ENCODE measurements around the gene ZNF614. TPM values are rescaled to one million over a fixed set of nuclear protein-coding genes. Genes with fewer than 3 reads are reported as not detected.

ZNF614 gene
- total and polyA plus RNA-seq, 9 of the 15 experiments (the other 6 are each of a cell fraction or from before 2014, with no cell fraction given) = 4.9 to 16.3 (median 11.4) TPM

DNA sequence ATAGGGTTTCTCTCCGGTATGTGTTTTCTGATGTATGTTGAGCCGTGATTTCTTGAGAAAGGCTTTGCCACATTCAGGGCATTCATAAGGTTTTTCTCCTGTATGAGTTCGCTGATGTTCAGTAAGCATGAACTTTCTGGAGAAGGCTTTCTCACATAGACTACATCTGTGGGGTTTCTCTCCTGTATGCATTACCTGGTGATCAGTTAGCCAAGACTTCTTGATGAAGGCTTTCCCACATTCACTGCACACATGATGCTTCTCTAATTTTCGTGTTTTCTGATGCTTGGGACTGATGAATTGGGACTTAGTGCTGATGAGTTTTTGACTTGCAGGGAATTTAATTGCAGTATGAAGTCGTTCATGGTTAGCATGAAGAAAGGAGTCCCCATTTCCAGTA lies 62.6 kb downstream of the ZNF614 start:
- Histone ChIP-seq H3K27ac (ENCODE audit: extremely low read depth, low read depth, low read length) (no peak overlapping the region), H3K9me1 (ENCODE audit: control insufficient read depth, insufficient read depth, low read length) (no peaks in the 10 kb centered on the region), H3K4me2 (ENCODE audit: insufficient read depth, low read length) (no peak overlapping the region), H3K4me3 (no peak overlapping the region), H3K9me3 (replicated peaks; ENCODE audit: control insufficient read depth, insufficient read depth, low read depth, low read length) (peaks cover 11% of the 10 kb centered on the region), H4K20me1 (replicated peaks; ENCODE audit: control insufficient read depth, insufficient read depth, low read length) (no peaks in the 10 kb centered on the region), H3K27me3 (ENCODE audit: control insufficient read depth in 2 of 2, insufficient read depth in 2 of 2, low read length in 2 of 2) (no peaks in the 10 kb centered on the region), H3K79me2 (ENCODE audit: control insufficient read depth, insufficient read depth, low read length) (no peaks in the 10 kb centered on the region), H3K9ac (ENCODE audit: insufficient read depth in 1 of 2, low read depth in 2 of 2, low read length in 2 of 2) (no peak overlapping the region), H3K36me3 (ENCODE audit: control insufficient read depth, insufficient read depth, low read length) (0 out of 3 replicates have a peak, but pooled peaks cover 7% of the 10 kb centered on the region), H2AFZ (ENCODE audit: low read depth, low read length) (no peak overlapping the region), H3K4me1 (replicated peaks in 1 of 2; ENCODE audit: control insufficient read depth in 2 of 2, insufficient read depth in 2 of 2, low read length in 2 of 2) (peaks cover 0 to 7% of the 10 kb centered on the region in 2 experiments; a peak in 1 of 5 replicates)
- DNase-seq (ENCODE audit: extremely low read depth in 1 of 4, low spot score in 3 of 4) = no peak
- intact Hi-C loops (cut with micrococcal nuclease) = no loop called here
- no peak for FAIRE-seq
- WGBS (ENCODE audit: insufficient coverage, low coverage, missing lambda C conversion rate) = 9% methylated on average over 5 of the region's 5 CpGs
- in situ Hi-C loops (cut with MboI) = no loop called here
- no peak for ATAC-seq
- no peak for TF ChIP-seq POLR2AphosphoS2 (IDR thresholded peaks at IDR 0.05; ENCODE audit: low read length)
- no peak for TF ChIP-seq SUPT5H (IDR thresholded peaks at IDR 0.05)
- peak; percentile 90 for TF ChIP-seq ZNF75A (CRISPR knock-in tag; IDR thresholded peaks at IDR 0.05)
- TF ChIP-seq ZNF24 (IDR thresholded peaks at IDR 0.05) = no peak
- ChIA-PET POLR2A (no interaction called here), CTCF (ENCODE audit: low intra/inter-chr PET ratio) (no interaction called here)
- BruUV-seq (replicated peaks) = no TSS peak

Other genes with a start within 250 kb of the ZNF614 start
Only the 7 nearest of the 12 such genes appear.
- 7.4 and 9.9 TPM in 2 replicates for gene ZNF649, start 123.4 kb downstream of the ZNF614 start, total RNA-seq (2014; rRNA removed)
- 13.6 and 14.9 TPM in 2 replicates for gene ZNF649, start 123.4 kb downstream of the ZNF614 start, total RNA-seq (2014; rRNA removed; fragmentation: Illumina TruSeq; extraction: Trizol)
- 10.2 and 10.6 TPM in 2 replicates for gene ZNF649, start 123.4 kb downstream of the ZNF614 start, total RNA-seq (2015; rRNA removed; fragmentation: Illumina TruSeq; extraction: Trizol)
- gene ZNF649, start 123.4 kb downstream of the ZNF614 start, total RNA-seq (2021) = 8.3 and 9.0 TPM in 2 replicates
- 6.8 and 8.4 TPM in 2 replicates for gene ZNF649, start 123.4 kb downstream of the ZNF614 start, polyA plus RNA-seq (2011; rRNA removed)
- gene ZNF649, start 123.4 kb downstream of the ZNF614 start, polyA plus RNA-seq (2014; fragmentation: Illumina TruSeq; extraction: Trizol) = 5.9 and 6.7 TPM in 2 replicates
- 1 to 10 TPM; 1.4 to 2.7 TPM for gene ZNF649, start 123.4 kb downstream of the ZNF614 start, polyA plus RNA-seq (2014; fragmentation: Nextera tagmentation; extraction: Ambion mirVana)
- 5.0 and 7.3 TPM in 2 replicates for gene ZNF649, start 123.4 kb downstream of the ZNF614 start, polyA plus RNA-seq (2014; rRNA removed)
- gene ZNF613, start 100.9 kb downstream of the ZNF614 start, total RNA-seq (2014; rRNA removed) = 2.4 and 2.8 TPM in 2 replicates
- 4.4 and 5.3 TPM in 2 replicates for gene ZNF613, start 100.9 kb downstream of the ZNF614 start, total RNA-seq (2014; rRNA removed; fragmentation: Illumina TruSeq; extraction: Trizol)
- gene ZNF613, start 100.9 kb downstream of the ZNF614 start, total RNA-seq (2015; rRNA removed; fragmentation: Illumina TruSeq; extraction: Trizol) = 2.8 and 3.7 TPM in 2 replicates
- 1.7 and 2.4 TPM in 2 replicates for gene ZNF613, start 100.9 kb downstream of the ZNF614 start, total RNA-seq (2021)
- gene ZNF613, start 100.9 kb downstream of the ZNF614 start, polyA plus RNA-seq (2011; rRNA removed) = 1.8 and 2.7 TPM in 2 replicates
- 2.4 and 2.7 TPM in 2 replicates for gene ZNF613, start 100.9 kb downstream of the ZNF614 start, polyA plus RNA-seq (2014; fragmentation: Illumina TruSeq; extraction: Trizol)
- 1 to 10 TPM; 2.3 to 4.5 TPM for gene ZNF613, start 100.9 kb downstream of the ZNF614 start, polyA plus RNA-seq (2014; fragmentation: Nextera tagmentation; extraction: Ambion mirVana)
- gene ZNF613, start 100.9 kb downstream of the ZNF614 start, polyA plus RNA-seq (2014; rRNA removed) = 2.1 and 2.3 TPM in 2 replicates
- 1.8 TPM in 2 replicates for gene ZNF350, start 41.5 kb downstream of the ZNF614 start, total RNA-seq (2014; rRNA removed)
- gene ZNF350, start 41.5 kb downstream of the ZNF614 start, total RNA-seq (2014; rRNA removed; fragmentation: Illumina TruSeq; extraction: Trizol) = 3.4 and 4.9 TPM in 2 replicates
- gene ZNF350, start 41.5 kb downstream of the ZNF614 start, total RNA-seq (2015; rRNA removed; fragmentation: Illumina TruSeq; extraction: Trizol) = 3.0 and 3.1 TPM in 2 replicates
- 2.0 and 2.9 TPM in 2 replicates for gene ZNF350, start 41.5 kb downstream of the ZNF614 start, total RNA-seq (2021)
- gene ZNF350, start 41.5 kb downstream of the ZNF614 start, polyA plus RNA-seq (2011; rRNA removed) = 1.9 and 3.5 TPM in 2 replicates
- 2.9 TPM in 2 replicates for gene ZNF350, start 41.5 kb downstream of the ZNF614 start, polyA plus RNA-seq (2014; fragmentation: Illumina TruSeq; extraction: Trizol)
- gene ZNF350, start 41.5 kb downstream of the ZNF614 start, polyA plus RNA-seq (2014; fragmentation: Nextera tagmentation; extraction: Ambion mirVana) = 1 to 10 TPM; 3.4 to 4.8 TPM
- 1.6 and 1.7 TPM in 2 replicates for gene ZNF350, start 41.5 kb downstream of the ZNF614 start, polyA plus RNA-seq (2014; rRNA removed)
- 1.2 and 4.4 TPM in 2 replicates for gene ZNF615, start 20.2 kb downstream of the ZNF614 start, total RNA-seq (2014; rRNA removed)
- 3.8 and 4.7 TPM in 2 replicates for gene ZNF615, start 20.2 kb downstream of the ZNF614 start, total RNA-seq (2014; rRNA removed; fragmentation: Illumina TruSeq; extraction: Trizol)
- 2.2 and 2.9 TPM in 2 replicates for gene ZNF615, start 20.2 kb downstream of the ZNF614 start, total RNA-seq (2015; rRNA removed; fragmentation: Illumina TruSeq; extraction: Trizol)
- 2.2 and 3.0 TPM in 2 replicates for gene ZNF615, start 20.2 kb downstream of the ZNF614 start, total RNA-seq (2021)
- 0.69 and 2.7 TPM in 2 replicates for gene ZNF615, start 20.2 kb downstream of the ZNF614 start, polyA plus RNA-seq (2011; rRNA removed)
- 2.1 and 2.4 TPM in 2 replicates for gene ZNF615, start 20.2 kb downstream of the ZNF614 start, polyA plus RNA-seq (2014; fragmentation: Illumina TruSeq; extraction: Trizol)
- gene ZNF615, start 20.2 kb downstream of the ZNF614 start, polyA plus RNA-seq (2014; fragmentation: Nextera tagmentation; extraction: Ambion mirVana) = 1 to 10 TPM; 1.2 to 1.8 TPM
- gene ZNF615, start 20.2 kb downstream of the ZNF614 start, polyA plus RNA-seq (2014; rRNA removed) = 2.3 and 2.7 TPM in 2 replicates
- 2.6 and 3.2 TPM in 2 replicates for gene ZNF432, start 20.5 kb upstream of the ZNF614 start, total RNA-seq (2014; rRNA removed)
- gene ZNF432, start 20.5 kb upstream of the ZNF614 start, total RNA-seq (2014; rRNA removed; fragmentation: Illumina TruSeq; extraction: Trizol) = 6.8 and 8.7 TPM in 2 replicates
- gene ZNF432, start 20.5 kb upstream of the ZNF614 start, total RNA-seq (2015; rRNA removed; fragmentation: Illumina TruSeq; extraction: Trizol) = 4.1 and 5.5 TPM in 2 replicates
- 4.5 TPM in 2 replicates for gene ZNF432, start 20.5 kb upstream of the ZNF614 start, total RNA-seq (2021)
- 4.5 and 4.9 TPM in 2 replicates for gene ZNF432, start 20.5 kb upstream of the ZNF614 start, polyA plus RNA-seq (2011; rRNA removed)
- gene ZNF432, start 20.5 kb upstream of the ZNF614 start, polyA plus RNA-seq (2014; fragmentation: Illumina TruSeq; extraction: Trizol) = 4.0 and 5.1 TPM in 2 replicates
- 1 to 10 TPM; 2.8 to 3.5 TPM for gene ZNF432, start 20.5 kb upstream of the ZNF614 start, polyA plus RNA-seq (2014; fragmentation: Nextera tagmentation; extraction: Ambion mirVana)
- gene ZNF432, start 20.5 kb upstream of the ZNF614 start, polyA plus RNA-seq (2014; rRNA removed) = 3.0 and 3.4 TPM in 2 replicates
- gene ZNF841, start 67.4 kb upstream of the ZNF614 start, total RNA-seq (2014; rRNA removed) = 5.5 and 8.2 TPM in 2 replicates
- gene ZNF841, start 67.4 kb upstream of the ZNF614 start, total RNA-seq (2014; rRNA removed; fragmentation: Illumina TruSeq; extraction: Trizol) = 16.4 and 17.1 TPM in 2 replicates
- gene ZNF841, start 67.4 kb upstream of the ZNF614 start, total RNA-seq (2015; rRNA removed; fragmentation: Illumina TruSeq; extraction: Trizol) = 11.7 and 12.4 TPM in 2 replicates
- gene ZNF841, start 67.4 kb upstream of the ZNF614 start, total RNA-seq (2021) = 10.1 and 11.0 TPM in 2 replicates
- gene ZNF841, start 67.4 kb upstream of the ZNF614 start, polyA plus RNA-seq (2011; rRNA removed) = 11.1 and 13.5 TPM in 2 replicates
- 11.9 and 12.2 TPM in 2 replicates for gene ZNF841, start 67.4 kb upstream of the ZNF614 start, polyA plus RNA-seq (2014; fragmentation: Illumina TruSeq; extraction: Trizol)
- 1 to 10 TPM; 3.1 to 5.4 TPM for gene ZNF841, start 67.4 kb upstream of the ZNF614 start, polyA plus RNA-seq (2014; fragmentation: Nextera tagmentation; extraction: Ambion mirVana)
- 5.1 and 8.3 TPM in 2 replicates for gene ZNF841, start 67.4 kb upstream of the ZNF614 start, polyA plus RNA-seq (2014; rRNA removed)
- gene ZNF616, start 111.6 kb upstream of the ZNF614 start, total RNA-seq (2014; rRNA removed) = 4.7 and 4.9 TPM in 2 replicates
- 13.0 and 16.1 TPM in 2 replicates for gene ZNF616, start 111.6 kb upstream of the ZNF614 start, total RNA-seq (2014; rRNA removed; fragmentation: Illumina TruSeq; extraction: Trizol)
- gene ZNF616, start 111.6 kb upstream of the ZNF614 start, total RNA-seq (2015; rRNA removed; fragmentation: Illumina TruSeq; extraction: Trizol) = 10.9 and 11.1 TPM in 2 replicates
- gene ZNF616, start 111.6 kb upstream of the ZNF614 start, total RNA-seq (2021) = 9.4 and 9.6 TPM in 2 replicates
- 6.7 and 6.9 TPM in 2 replicates for gene ZNF616, start 111.6 kb upstream of the ZNF614 start, polyA plus RNA-seq (2011; rRNA removed)
- gene ZNF616, start 111.6 kb upstream of the ZNF614 start, polyA plus RNA-seq (2014; fragmentation: Illumina TruSeq; extraction: Trizol) = 9.2 and 11.2 TPM in 2 replicates
- 1 to 10 TPM; 3.4 to 6.5 TPM for gene ZNF616, start 111.6 kb upstream of the ZNF614 start, polyA plus RNA-seq (2014; fragmentation: Nextera tagmentation; extraction: Ambion mirVana)
- 3.7 and 5.0 TPM in 2 replicates for gene ZNF616, start 111.6 kb upstream of the ZNF614 start, polyA plus RNA-seq (2014; rRNA removed)

Data from K562 (cell line).